Measurements from ENCODE around the gene TBC1D5.

GRCh38 chr3:17287006-17287689 lies 455.3 kb downstream of the TBC1D5 start:
- TF ChIP-seq POLR2A (IDR thresholded peaks at IDR 0.05) (no peak), CTCF (IDR thresholded peaks at IDR 0.05) (no peak)
